Suprapubic skin (tissue), 4 donors: ENCODE data around the gene DMC1.

Experiments
- EP300 ChIP-seq: sonication (generic); formaldehyde crosslinking; IDR thresholded peaks from one replicate; pipeline ENCODE4 v1.6.1; 2017; ENCODE audit warnings: antibody characterized with exemption
- POLR2A ChIP-seq, 2 donors: fragments of 450-650 bp; IDR thresholded peaks; one replicate each; pipeline ENCODE4 v1.6.1; 2017; ENCODE audit warnings: antibody characterized with exemption in 2 of 2, mild to moderate bottlenecking in 2 of 2, moderate library complexity in 2 of 2
- POLR2AphosphoS5 ChIP-seq, 3 donors: sonication (generic); formaldehyde crosslinking; IDR thresholded peaks; one replicate each; pipeline ENCODE4 v1.6.1; 2017; ENCODE audit warnings: antibody characterized with exemption in 3 of 3
- TF ChIP-seq, protein P1 (sequence below), 2 donors: fragments of 200-600 bp in 1 of 2; fragments of 450-650 bp in 1 of 2; sonication (generic) in 1 of 2; IDR thresholded peaks; one replicate each; pipeline ENCODE4 v1.5.1; 2016 to 2019; ENCODE audit warnings: antibody characterized with exemption in 2 of 2, mild to moderate bottlenecking in 1 of 2, moderate library complexity in 1 of 2

DNA sequence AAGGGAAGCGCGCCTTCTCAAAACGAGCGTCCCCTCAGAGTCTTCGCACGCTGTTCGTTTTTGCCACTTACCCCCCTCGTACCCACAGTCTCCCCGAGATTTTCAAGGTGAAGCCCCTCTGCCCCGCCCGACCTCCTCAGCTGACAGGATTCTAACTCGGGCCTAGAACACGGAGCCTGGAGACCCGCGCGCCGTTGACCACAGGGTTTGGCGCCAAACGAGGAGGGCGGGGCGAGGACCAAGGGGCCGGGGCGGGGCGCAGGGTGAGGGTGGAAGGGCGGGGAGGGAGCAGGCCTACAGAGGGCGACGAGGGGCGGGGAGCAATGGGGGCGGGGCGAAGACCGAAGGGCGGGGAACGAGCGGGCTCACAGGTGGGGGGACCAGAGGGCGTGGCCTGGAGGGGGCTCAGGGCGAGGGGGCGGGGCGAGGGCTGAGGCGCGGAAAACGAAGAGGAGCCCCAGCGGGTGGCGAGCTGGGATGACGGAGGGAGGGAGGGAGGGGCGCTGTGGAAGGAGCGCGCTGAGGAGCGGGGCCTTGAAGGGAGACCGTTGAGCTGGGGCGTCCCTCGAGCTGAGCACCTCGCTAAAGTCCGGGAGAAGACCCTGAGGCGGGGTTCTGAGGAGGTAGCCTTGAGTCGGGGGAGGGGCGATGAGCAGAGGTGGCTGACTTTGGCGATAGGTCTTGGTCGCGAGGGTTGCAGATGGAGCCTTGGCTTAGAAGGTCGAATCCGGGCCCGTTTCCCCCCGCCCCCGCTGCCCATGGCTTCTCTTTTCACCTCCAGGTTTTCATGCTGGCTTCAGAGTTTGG, at the start of gene DMC1:
- TF ChIP-seq, protein P1, sequence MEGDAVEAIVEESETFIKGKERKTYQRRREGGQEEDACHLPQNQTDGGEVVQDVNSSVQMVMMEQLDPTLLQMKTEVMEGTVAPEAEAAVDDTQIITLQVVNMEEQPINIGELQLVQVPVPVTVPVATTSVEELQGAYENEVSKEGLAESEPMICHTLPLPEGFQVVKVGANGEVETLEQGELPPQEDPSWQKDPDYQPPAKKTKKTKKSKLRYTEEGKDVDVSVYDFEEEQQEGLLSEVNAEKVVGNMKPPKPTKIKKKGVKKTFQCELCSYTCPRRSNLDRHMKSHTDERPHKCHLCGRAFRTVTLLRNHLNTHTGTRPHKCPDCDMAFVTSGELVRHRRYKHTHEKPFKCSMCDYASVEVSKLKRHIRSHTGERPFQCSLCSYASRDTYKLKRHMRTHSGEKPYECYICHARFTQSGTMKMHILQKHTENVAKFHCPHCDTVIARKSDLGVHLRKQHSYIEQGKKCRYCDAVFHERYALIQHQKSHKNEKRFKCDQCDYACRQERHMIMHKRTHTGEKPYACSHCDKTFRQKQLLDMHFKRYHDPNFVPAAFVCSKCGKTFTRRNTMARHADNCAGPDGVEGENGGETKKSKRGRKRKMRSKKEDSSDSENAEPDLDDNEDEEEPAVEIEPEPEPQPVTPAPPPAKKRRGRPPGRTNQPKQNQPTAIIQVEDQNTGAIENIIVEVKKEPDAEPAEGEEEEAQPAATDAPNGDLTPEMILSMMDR (IDR thresholded peaks at IDR 0.05) = no peak
- TF ChIP-seq POLR2AphosphoS5 (IDR thresholded peaks at IDR 0.05) (no peak), POLR2A (IDR thresholded peaks at IDR 0.05) (no peak), EP300 (no peak)
